NB4 (cell line): ENCODE data around the gene ARL14EPL.

ENCODE experiments used
- CTCF ChIP-seq: IDR thresholded peaks from one replicate; pipeline ENCODE4 v1.5.1; 2012; ENCODE audit warnings: low read depth, low read length
- MAX ChIP-seq: IDR thresholded peaks from 2 replicates; pipeline ENCODE4 v1.6.1; 2011; ENCODE audit warnings: low read depth, low read length
- MYC ChIP-seq: IDR thresholded peaks from 2 replicates; pipeline ENCODE4 v1.6.1; 2011; ENCODE audit warnings: low read depth, low read length
- POLR2A ChIP-seq: IDR thresholded peaks from 2 replicates; pipeline ENCODE4 v1.6.1; 2011; ENCODE audit warnings: mild to moderate bottlenecking; ENCODE audit not compliant: insufficient read length; ENCODE audit errors: extremely low read depth

DNA sequence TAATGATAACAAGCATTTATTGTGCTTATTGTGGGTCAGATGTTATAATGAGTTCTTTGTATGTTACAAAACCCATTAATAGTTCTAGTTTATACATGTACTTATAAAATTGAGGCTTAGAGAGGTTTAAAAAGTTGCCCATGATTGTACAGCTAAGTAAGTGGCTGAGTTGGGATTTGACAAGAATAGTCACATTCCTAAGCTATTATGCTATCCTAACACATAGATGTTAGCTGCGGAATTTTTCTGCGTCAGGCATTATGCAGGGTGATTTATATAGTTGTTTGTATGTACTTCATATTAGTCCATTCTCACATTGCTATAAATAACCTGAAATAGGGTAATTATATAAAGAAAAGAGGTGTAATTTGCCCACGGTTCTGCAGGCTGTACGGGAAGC, 65.0 kb downstream of the ARL14EPL start:
- no peak for TF ChIP-seq POLR2A
- no peak for TF ChIP-seq CTCF
- no peak for TF ChIP-seq MAX
- TF ChIP-seq MYC: no peak
